Neural cell (in vitro differentiated cells): ENCODE data around the gene FAM83C. TPM values are rescaled to one million over a fixed set of nuclear protein-coding genes. Genes with fewer than 3 reads are reported as not detected.

ENCODE experiments used
- H2AFZ ChIP-seq: fragments of 200-600, 300-800 bp; sonication (generic), shearing (Covaris generic); 2 replicates; pipeline ENCODE4 v1.6.0; 2014; ENCODE audit warnings: low read depth, mild to moderate bottlenecking, antibody characterized with exemption, low read length, moderate library complexity
- H3F3A ChIP-seq: fragments of 200-600 bp; shearing (Covaris generic); 2 replicates; pipeline ENCODE4 v1.6.1; 2016; ENCODE audit warnings: mild to moderate bottlenecking, moderate library complexity, mixed read lengths, antibody characterized with exemption, low read length; ENCODE audit not compliant: insufficient read depth, poor library complexity, severe bottlenecking
- H3K27ac ChIP-seq: fragments of 200-600, 300-800 bp; sonication (generic), shearing (Covaris generic); 2 replicates; pipeline ENCODE4 v1.5.1; 2014; ENCODE audit warnings: mild to moderate bottlenecking, low read length, moderate library complexity
- H3K27me3 ChIP-seq: fragments of 300-800, 200-600 bp; sonication (generic), shearing (Covaris generic); 2 replicates; pipeline ENCODE4 v1.6.0; 2014; ENCODE audit warnings: mild to moderate bottlenecking, low read depth, low read length, moderate library complexity; ENCODE audit not compliant: insufficient read depth
- H3K36me3 ChIP-seq: fragments of 300-800, 200-600 bp; sonication (generic), shearing (Covaris generic); 2 replicates; pipeline ENCODE4 v1.5.1; 2014; ENCODE audit warnings: mild to moderate bottlenecking, antibody characterized with exemption, low read length, moderate library complexity; ENCODE audit not compliant: insufficient read depth
- H3K4me2 ChIP-seq: fragments of 300-800, 200-600 bp; sonication (generic), shearing (Covaris generic); 2 replicates; pipeline ENCODE4 v1.6.0; 2014; ENCODE audit warnings: mild to moderate bottlenecking, low read length
- H3K4me3 ChIP-seq: fragments of 300-800, 200-600 bp; sonication (generic), shearing (Covaris generic); 2 replicates; pipeline ENCODE4 v1.5.1; 2014; ENCODE audit warnings: mild to moderate bottlenecking, low read length, moderate library complexity
- H3K79me2 ChIP-seq: fragments of 200-600 bp; shearing (Covaris generic); replicated peaks from 2 replicates; pipeline ENCODE4 v1.6.0; 2014; ENCODE audit warnings: mild to moderate bottlenecking, low read length, moderate library complexity; ENCODE audit not compliant: insufficient read depth
- H3K9ac ChIP-seq: fragments of 300-800, 200-600 bp; sonication (generic), shearing (Covaris generic); 2 replicates; pipeline ENCODE4 v1.6.1; 2016; ENCODE audit warnings: mild to moderate bottlenecking, low read length, mixed read lengths
- H3K9me2 ChIP-seq: fragments of 200-600 bp; shearing (Covaris generic); 2 replicates; pipeline ENCODE4 v1.6.1; 2016; ENCODE audit warnings: mild to moderate bottlenecking, low read length, mixed read lengths; ENCODE audit not compliant: insufficient read depth
- H3K9me3 ChIP-seq: fragments of 200-600, 300-800 bp; sonication (generic), shearing (Covaris generic); 2 replicates; pipeline ENCODE4 v1.6.1; 2016; ENCODE audit warnings: mild to moderate bottlenecking, mixed run types, low read length, moderate library complexity, mixed read lengths
- H4K20me1 ChIP-seq: fragments of 200-600 bp; shearing (Covaris generic); 2 replicates; pipeline ENCODE4 v1.6.1; 2016; ENCODE audit warnings: mild to moderate bottlenecking, mixed run types; ENCODE audit not compliant: insufficient read depth
- CTCF ChIP-seq: fragments of 450-650 bp; IDR thresholded peaks from 2 replicates; pipeline ENCODE4 v1.5.1; 2014; ENCODE audit warnings: antibody characterized with exemption, mild to moderate bottlenecking, moderate library complexity; ENCODE audit not compliant: poor library complexity, severe bottlenecking
- EP300 ChIP-seq: fragments of 450-650 bp; conservative IDR thresholded peaks from 2 replicates; pipeline ENCODE4 v1.6.1; 2014; ENCODE audit warnings: antibody characterized with exemption, mild to moderate bottlenecking, moderate library complexity; ENCODE audit not compliant: poor library complexity, severe bottlenecking
- EZH2 ChIP-seq: fragments of 200-600, 300-800 bp; shearing (Covaris generic), sonication (generic); IDR thresholded peaks from 2 replicates; pipeline ENCODE4 v1.6.1; 2014; ENCODE audit warnings: antibody characterized with exemption, low read length, borderline replicate concordance, mild to moderate bottlenecking; ENCODE audit not compliant: insufficient read depth, poor library complexity, severe bottlenecking
- MXI1 ChIP-seq: fragments of 450-650 bp; conservative IDR thresholded peaks from 2 replicates; pipeline ENCODE4 v1.6.1; 2014; ENCODE audit warnings: antibody characterized with exemption, mild to moderate bottlenecking; ENCODE audit not compliant: poor library complexity, severe bottlenecking
- POLR2AphosphoS5 ChIP-seq: IDR thresholded peaks from 2 replicates; pipeline ENCODE4 v1.6.1; 2012
- RAD21 ChIP-seq: fragments of 450-650 bp; conservative IDR thresholded peaks from 2 replicates; pipeline ENCODE4 v1.6.1; 2014; ENCODE audit warnings: antibody characterized with exemption, mild to moderate bottlenecking, moderate library complexity
- REST ChIP-seq: IDR thresholded peaks from 2 replicates; pipeline ENCODE4 v1.6.1; 2012; ENCODE audit warnings: borderline replicate concordance
- SMC3 ChIP-seq: fragments of 450-650 bp; conservative IDR thresholded peaks from 2 replicates; pipeline ENCODE4 v1.6.1; 2014; ENCODE audit warnings: antibody characterized with exemption, mild to moderate bottlenecking, moderate library complexity; ENCODE audit not compliant: poor library complexity
- TAF1 ChIP-seq: IDR thresholded peaks from 2 replicates; pipeline ENCODE4 v1.6.1; 2012; ENCODE audit warnings: low read depth
- polyA plus RNA-seq: library from polyadenylated mRNA; depleted of rRNA; stranded (reverse); fragments of >200 nt; gene quantifications from 2 replicates; pipeline ENCODE4 v1.2.3, GENCODE V29; 2014

Gene FAM83C
- polyA plus RNA-seq, 1 donor from 2014 or later, result not detected

- Histone ChIP-seq H3K9me3 (no peaks in the 10 kb centered on the region), H3K79me2 (no peaks in the 10 kb centered on the region), H3K4me2 (no peak overlapping the region), H3F3A (no peaks in the 10 kb centered on the region), H4K20me1 (no peaks in the 10 kb centered on the region), H3K4me3 (no peak overlapping the region), H3K27ac (no peak overlapping the region), H2AFZ (no peak overlapping the region), H3K36me3 (no peaks in the 10 kb centered on the region), H3K9me2 (no peaks in the 10 kb centered on the region), H3K27me3 (no peaks in the 10 kb centered on the region), H3K9ac (no peak overlapping the region)
- TF ChIP-seq CTCF (no peak), POLR2AphosphoS5 (no peak), TAF1 (no peak), EZH2 (no peak), REST (no peak), SMC3 (no peak), MXI1 (no peak), RAD21 (no peak)
Observed at GRCh38 chr20:35243986-35244385, 48.2 kb downstream of the FAM83C start.

GRCh38 chr20:35243317-35243716 lies 48.9 kb downstream of the FAM83C start:
- no peaks in the 10 kb centered on the region for H3F3A ChIP-seq
- no peak overlapping the region for H3K27ac ChIP-seq
- no peak overlapping the region for H3K4me3 ChIP-seq
- TF ChIP-seq EP300, result no peak
- TF ChIP-seq POLR2AphosphoS5, result no peak
- no peak for TF ChIP-seq MXI1
- TF ChIP-seq SMC3, result no peak
- no peak for TF ChIP-seq REST
- TF ChIP-seq CTCF, result no peak
- no peak for TF ChIP-seq RAD21
- TF ChIP-seq EZH2, result no peak
- no peak for TF ChIP-seq TAF1
- no peaks in the 10 kb centered on the region for H3K9me3 ChIP-seq
- no peaks in the 10 kb centered on the region for H3K9me2 ChIP-seq
- no peak overlapping the region for H2AFZ ChIP-seq
- no peak overlapping the region for H3K4me2 ChIP-seq
- H3K36me3 ChIP-seq, result no peaks in the 10 kb centered on the region
- no peak overlapping the region for H3K9ac ChIP-seq
- H3K27me3 ChIP-seq, result no peaks in the 10 kb centered on the region
- H3K79me2 ChIP-seq, result no peaks in the 10 kb centered on the region
- no peaks in the 10 kb centered on the region for H4K20me1 ChIP-seq
